RWPE1 (cell line): ENCODE results near the gene DNAH11.

Experiments
- CTCF ChIA-PET: fragments of 350-600 bp; sonication (Branson Sonifier 250); formaldehyde crosslinking; extraction: SDS; loops from one replicate; lab custom pipeline; 2021; lab: Yijun Ruan, JAX
- POLR2A ChIA-PET: fragments of 400-600 bp; formaldehyde crosslinking; extraction: SDS; loops from one replicate; lab custom pipeline; 2020; ENCODE audit warnings: antibody characterized with exemption; ENCODE audit not compliant: low non-redundant PET; lab: Yijun Ruan, JAX
- DNase-seq: peaks from one replicate; pipeline ENCODE4 v3.0.0; 2012; ENCODE audit warnings: low spot score
- H3K27ac ChIP-seq: fragments of 450-650 bp; 2 replicates; pipeline ENCODE4 v1.5.1; 2017
- TF ChIP-seq, protein P1 (sequence below): fragments of 450-650 bp; conservative IDR thresholded peaks from 2 replicates; pipeline ENCODE4 v1.5.1; 2017; ENCODE audit warnings: low read depth, mild to moderate bottlenecking

Gene DNAH11

DNA sequence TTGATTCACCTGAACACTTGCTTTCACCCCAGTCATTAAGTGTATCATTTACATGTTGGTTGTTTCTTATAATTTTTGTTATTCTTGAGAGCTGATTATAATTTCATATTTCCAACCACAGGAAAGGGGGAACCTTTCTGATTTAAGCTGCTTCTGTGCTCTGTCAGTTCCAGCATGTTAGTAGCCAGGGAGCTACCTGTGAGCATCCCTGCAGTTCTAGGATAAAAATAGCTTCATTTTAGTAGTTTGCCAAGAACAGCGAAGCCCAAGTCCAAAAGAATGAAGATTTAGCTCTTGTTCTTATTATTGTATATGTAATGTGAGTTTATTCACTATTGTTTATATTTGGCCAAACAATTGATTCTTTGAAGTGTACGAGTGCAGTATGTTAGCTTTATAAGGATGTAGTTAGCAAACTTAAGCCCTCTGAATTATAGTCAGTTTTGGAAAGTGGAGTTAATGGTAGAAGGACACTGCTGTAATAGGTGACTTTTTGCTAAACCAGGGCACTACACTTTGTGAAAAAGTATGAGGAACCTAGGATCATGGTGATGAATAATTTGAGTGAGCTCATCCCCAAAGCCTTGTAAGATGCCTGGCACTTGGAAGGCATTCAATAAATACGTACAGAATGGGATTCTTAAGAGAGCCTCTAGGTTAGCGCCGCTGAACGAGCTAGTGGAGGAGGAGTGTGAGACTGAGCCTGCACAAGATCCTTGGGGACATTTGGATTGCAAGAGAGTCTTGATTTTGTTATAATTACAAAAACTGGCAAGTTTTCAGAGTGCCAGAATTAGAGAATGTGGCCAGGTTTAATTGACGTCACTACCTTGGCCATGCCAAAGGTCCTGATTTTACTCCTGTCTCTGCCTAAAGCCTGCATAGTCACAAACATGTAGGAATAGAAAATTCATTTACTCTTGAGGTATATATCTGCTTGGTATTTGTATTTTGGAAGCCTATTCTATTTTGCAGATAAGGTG lies 29.8 kb downstream of the DNAH11 start:
- ChIA-PET POLR2A (no interaction called here), CTCF (interaction anchor here (0.5 to 0.9 kb wide), 5 partner anchors 15 to 880 kb away, joined by 3 to 5 read pairs (median 4); no protein-coding TSS in a partner anchor)
- TF ChIP-seq, protein P1, sequence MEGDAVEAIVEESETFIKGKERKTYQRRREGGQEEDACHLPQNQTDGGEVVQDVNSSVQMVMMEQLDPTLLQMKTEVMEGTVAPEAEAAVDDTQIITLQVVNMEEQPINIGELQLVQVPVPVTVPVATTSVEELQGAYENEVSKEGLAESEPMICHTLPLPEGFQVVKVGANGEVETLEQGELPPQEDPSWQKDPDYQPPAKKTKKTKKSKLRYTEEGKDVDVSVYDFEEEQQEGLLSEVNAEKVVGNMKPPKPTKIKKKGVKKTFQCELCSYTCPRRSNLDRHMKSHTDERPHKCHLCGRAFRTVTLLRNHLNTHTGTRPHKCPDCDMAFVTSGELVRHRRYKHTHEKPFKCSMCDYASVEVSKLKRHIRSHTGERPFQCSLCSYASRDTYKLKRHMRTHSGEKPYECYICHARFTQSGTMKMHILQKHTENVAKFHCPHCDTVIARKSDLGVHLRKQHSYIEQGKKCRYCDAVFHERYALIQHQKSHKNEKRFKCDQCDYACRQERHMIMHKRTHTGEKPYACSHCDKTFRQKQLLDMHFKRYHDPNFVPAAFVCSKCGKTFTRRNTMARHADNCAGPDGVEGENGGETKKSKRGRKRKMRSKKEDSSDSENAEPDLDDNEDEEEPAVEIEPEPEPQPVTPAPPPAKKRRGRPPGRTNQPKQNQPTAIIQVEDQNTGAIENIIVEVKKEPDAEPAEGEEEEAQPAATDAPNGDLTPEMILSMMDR = no peak
- DNase-seq = no peak
- no peak overlapping the region for H3K27ac ChIP-seq

DNA sequence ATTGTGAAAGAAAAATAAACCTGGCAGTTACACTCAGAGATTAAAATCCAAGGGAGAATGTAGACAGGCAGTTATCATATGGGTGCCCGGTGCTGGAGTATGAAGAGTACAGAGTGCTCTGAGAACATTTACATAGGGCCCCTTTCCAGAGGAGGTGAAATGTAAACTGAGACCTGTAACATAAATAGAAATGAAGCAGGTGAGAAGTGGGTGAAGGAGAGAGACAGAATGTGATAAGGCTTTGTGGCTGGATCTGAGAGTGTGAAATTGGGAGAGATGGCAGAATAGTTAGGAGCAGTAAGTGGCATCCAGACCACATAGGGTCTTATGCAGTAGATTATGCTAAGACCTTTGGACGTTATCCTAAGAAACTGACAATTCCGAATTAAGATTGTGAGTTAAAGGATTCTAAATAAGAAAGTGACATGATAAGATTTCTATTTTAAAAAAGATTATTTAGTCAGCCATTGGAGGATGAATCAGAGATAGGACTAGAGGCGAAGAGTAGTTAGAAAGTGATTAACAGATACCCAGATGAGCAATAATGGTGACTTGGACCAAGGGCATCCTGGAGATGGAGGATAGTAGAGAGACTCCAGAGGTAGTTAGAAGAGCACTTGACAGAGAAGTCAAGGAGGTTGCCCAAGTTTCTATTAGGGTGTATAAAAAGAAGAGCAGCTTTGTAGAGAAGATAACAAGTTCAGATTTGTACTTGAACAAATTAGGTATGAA lies 36.7 kb downstream of the DNAH11 start:
- POLR2A ChIA-PET = no interaction called here
- DNase-seq = no peak
- TF ChIP-seq, protein P1 = no peak
- H3K27ac ChIP-seq = no peak overlapping the region
- CTCF ChIA-PET = interaction anchor here (0.7 kb wide), 1 partner anchor 13 kb away, joined by 3 read pairs; no protein-coding TSS in a partner anchor

DNA sequence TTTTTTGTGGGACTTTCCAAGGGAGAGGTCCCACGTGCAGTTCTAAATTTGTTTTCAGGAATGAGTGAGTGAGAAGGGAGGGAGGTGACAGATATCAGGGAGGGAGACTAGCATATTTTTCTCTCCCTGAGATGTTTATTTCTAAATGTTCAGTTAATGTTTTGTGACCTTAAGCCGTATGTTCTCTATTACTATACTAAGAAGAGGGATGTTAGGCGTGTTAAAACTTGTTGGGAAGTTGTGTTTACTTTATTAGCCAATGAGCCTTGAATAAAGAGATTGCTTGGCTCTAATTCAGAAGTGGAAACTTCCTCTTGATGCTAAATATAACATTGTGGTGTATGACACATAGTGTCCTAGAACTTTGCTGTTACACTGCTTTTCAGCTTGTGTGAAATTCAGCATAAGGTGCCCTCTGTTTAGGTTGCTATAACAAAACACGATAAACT lies 37.3 kb downstream of the DNAH11 start:
- POLR2A ChIA-PET = no interaction called here

DNA sequence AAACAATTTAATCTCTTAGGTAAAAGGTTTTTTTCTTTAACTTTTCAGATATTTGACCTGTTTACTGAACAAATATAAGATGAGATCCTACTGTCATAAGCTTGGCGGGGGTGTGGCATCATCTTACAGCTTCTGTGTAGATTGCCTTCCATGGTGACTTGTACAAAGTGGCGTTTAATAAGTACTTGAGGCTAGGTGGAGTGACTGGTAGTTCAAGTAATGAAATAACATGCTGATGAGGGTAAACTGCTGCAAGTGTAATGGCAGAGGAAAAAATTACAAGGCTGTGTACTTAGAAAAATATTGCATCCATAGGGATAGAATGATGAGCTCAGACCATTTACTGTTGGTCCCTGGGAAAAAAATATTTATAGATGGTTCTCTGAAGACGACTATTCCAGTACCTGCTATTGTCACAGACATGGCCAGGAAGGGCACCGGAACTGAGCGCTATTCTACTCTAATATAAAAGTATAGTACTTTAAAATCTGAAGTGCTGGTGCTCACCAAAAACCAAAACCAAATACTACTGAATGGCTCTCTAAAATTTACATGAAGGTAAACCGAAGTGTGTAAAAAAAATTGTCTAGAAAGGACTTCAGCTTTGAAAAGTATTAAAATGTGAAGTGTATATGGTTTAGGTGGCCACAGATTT lies 42.4 kb downstream of the DNAH11 start:
- ChIA-PET POLR2A (no interaction called here), CTCF (no interaction called here)
- TF ChIP-seq, protein P1 = no peak
- no peak for DNase-seq
- no peak overlapping the region for H3K27ac ChIP-seq

More for the DNA sequence above, 37.3 kb downstream of the DNAH11 start:
- DNase-seq = peak; percentile 75
- H3K27ac ChIP-seq = no peak overlapping the region
- TF ChIP-seq, protein P1 = no peak
- CTCF ChIA-PET = interaction anchor here (0.7 kb wide), 1 partner anchor 14 kb away, joined by 3 read pairs; no protein-coding TSS in a partner anchor

DNA sequence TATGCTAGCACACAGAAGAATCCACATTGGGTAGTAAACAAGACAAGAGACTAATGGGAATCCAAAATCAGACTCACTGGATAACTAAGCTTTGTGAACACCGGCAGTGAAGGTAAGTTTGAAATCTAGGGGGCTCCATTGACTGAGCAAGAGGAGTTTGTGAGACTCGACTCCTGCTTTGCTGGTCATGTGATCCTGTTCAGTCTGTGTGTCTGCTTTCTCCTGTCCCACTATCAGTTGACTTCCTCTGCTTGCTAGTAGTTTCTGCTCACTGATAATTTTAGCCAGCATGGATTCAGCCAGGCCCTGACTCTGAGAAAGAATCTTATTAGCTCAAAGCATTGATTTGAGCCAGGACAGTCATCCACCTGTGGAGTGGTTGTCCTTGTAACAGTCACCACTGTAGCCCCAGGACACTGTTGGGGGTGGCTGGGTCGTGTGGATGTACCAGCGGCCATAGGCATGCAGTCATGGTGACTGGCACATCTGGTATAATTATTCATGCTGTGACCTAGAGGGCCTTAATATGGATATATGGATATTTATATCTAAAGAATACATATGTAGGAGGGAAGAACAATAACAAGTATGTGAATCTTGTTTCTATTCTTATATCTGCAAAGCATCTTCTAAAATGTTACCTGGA lies 44.4 kb downstream of the DNAH11 start:
- DNase-seq = no peak
- CTCF ChIA-PET = interaction anchor here (1.2 kb wide), 1 partner anchor 15 kb away, joined by 3 read pairs; no protein-coding TSS in a partner anchor
- POLR2A ChIA-PET = no interaction called here
- no peak overlapping the region for H3K27ac ChIP-seq
- TF ChIP-seq, protein P1 = no peak
